ENCODE results near the gene TNNI2. TPM values are rescaled to one million over a fixed set of nuclear protein-coding genes. Genes with fewer than 3 reads are reported as not detected.

TNNI2 gene
- total RNA-seq = 1 to 10 TPM in 1 of 4 donors, not detected in 3; 1.0 TPM

DNA sequence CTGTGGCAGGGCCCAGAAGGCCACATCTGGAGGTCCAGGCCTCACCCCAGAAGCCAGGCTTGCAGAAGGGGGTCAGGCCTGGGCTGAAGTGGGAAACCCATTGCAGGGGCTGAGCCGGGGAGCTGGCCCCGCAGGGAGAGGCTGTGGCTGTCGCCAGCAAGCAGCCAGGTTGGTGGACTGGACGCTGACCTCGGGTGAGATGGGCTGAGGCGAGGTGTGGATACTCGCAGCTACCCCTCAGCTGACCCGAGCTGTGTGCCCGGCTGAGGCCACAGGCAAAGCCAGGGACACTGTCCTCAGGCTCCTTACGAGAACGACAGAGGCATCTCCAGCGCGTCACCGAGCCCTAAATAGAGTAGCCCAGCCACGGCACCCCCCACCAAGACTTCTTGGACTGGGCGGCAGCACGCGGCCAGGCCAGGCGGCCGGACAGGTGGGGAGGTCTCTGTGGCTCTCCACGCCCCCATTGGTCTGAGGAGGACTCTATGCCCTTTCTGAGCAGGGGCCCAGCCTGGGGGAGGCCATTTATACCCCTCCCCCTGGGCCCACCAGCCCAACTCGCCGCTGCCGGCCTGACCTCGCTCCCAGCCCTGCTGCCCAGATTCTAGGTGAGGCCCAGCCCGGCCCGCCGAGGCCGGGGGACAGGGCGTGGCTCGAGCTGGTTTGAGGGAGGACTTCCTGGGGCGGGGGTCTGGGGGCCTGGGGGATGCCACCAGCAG lies at the start of gene TNNI2:
Gene TNNI2 (plus strand): TSS at position 556 of the 719 bp plus-strand sequence. CDS start 716 bp downstream, outside the sequence.
- Histone ChIP-seq H3K4me1 (peaks cover 0 to 13% (median 0%) of the 10 kb centered on the region in 3 donors), H3K36me3 (no peaks in the 10 kb centered on the region), H3K9me3 (no peaks in the 10 kb centered on the region), H3K27ac (peak within 1 kb of the TSS in 1 of 4 donors; percentile 16), H3K4me3 (no peak within 1 kb of the TSS), H3K27me3 (peaks cover 10% of the 10 kb centered on the region)
- no peak for ATAC-seq
- TF ChIP-seq POLR2A (IDR thresholded peaks at IDR 0.05) (no peak), POLR2AphosphoS5 (IDR thresholded peaks at IDR 0.05) (no peak), EP300 (IDR thresholded peaks at IDR 0.05) (no peak)
- TF ChIP-seq, protein P1, sequence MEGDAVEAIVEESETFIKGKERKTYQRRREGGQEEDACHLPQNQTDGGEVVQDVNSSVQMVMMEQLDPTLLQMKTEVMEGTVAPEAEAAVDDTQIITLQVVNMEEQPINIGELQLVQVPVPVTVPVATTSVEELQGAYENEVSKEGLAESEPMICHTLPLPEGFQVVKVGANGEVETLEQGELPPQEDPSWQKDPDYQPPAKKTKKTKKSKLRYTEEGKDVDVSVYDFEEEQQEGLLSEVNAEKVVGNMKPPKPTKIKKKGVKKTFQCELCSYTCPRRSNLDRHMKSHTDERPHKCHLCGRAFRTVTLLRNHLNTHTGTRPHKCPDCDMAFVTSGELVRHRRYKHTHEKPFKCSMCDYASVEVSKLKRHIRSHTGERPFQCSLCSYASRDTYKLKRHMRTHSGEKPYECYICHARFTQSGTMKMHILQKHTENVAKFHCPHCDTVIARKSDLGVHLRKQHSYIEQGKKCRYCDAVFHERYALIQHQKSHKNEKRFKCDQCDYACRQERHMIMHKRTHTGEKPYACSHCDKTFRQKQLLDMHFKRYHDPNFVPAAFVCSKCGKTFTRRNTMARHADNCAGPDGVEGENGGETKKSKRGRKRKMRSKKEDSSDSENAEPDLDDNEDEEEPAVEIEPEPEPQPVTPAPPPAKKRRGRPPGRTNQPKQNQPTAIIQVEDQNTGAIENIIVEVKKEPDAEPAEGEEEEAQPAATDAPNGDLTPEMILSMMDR (IDR thresholded peaks at IDR 0.05) = no peak
- no CpG with 5 or more reads among the region's 32 CpGs for WGBS, 2 donors (ENCODE audit: low coverage in 1 of 2)

DNA sequence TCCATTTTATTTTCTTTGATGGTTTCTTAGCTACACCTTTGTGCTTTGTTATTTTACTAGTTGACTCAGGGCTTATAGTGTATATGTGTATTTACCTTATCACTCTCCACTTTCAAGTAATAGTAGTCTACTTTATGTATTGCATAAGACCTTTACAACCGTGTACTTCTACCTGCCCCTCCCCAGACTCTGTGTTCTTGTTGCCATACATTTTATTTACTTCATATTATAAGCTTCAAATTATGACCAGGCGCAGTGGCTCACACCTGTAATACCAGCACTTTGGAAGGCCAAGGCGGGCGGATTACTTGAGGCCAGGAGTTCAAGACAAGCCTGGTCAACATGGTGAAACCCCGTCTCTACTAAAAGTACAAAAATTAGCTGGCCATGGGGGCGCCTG lies 46.9 kb upstream of the TNNI2 start:
- Histone ChIP-seq H3K27me3 (peaks cover 41% of the 10 kb centered on the region), H3K4me1 (no peaks in the 10 kb centered on the region), H3K4me3 (no peak overlapping the region), H3K9me3 (no peaks in the 10 kb centered on the region), H3K36me3 (no peaks in the 10 kb centered on the region), H3K27ac (no peak overlapping the region)
- 71 to 97% methylated on average over 3 to 6 of the region's 6 CpGs for WGBS, 2 donors (ENCODE audit: low coverage in 1 of 2)
- no peak for ATAC-seq
- TF ChIP-seq POLR2A (IDR thresholded peaks at IDR 0.05) = no peak
- TF ChIP-seq EP300 (IDR thresholded peaks at IDR 0.05) = no peak
- no peak for TF ChIP-seq POLR2AphosphoS5 (IDR thresholded peaks at IDR 0.05)
- TF ChIP-seq, protein P1 (IDR thresholded peaks at IDR 0.05) = no peak

DNA sequence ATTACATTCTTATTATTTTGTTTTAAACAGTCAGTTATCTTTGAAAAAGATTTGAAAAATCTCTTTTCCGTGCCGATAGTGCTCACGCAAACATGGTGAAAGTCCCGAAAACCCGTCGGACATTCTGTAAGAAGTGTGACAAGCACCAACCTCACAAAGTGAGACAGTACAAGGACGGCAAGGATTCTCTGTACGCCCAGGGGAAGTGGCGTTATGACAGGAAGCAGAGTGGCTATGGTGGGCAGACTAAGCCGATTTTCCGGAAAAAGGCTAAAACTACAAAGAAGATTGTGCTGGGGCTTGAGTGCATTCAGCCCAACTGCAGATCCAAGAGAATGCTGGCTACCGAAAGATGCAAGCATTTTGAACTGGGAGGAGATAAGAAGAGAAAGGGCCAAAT lies 46.3 kb upstream of the TNNI2 start:
- Histone ChIP-seq H3K27ac (no peak overlapping the region), H3K36me3 (no peaks in the 10 kb centered on the region), H3K4me3 (no peak overlapping the region), H3K4me1 (no peaks in the 10 kb centered on the region), H3K9me3 (no peaks in the 10 kb centered on the region), H3K27me3 (peaks cover 46% of the 10 kb centered on the region)
- TF ChIP-seq POLR2AphosphoS5 (IDR thresholded peaks at IDR 0.05) (no peak), POLR2A (IDR thresholded peaks at IDR 0.05) (no peak), EP300 (IDR thresholded peaks at IDR 0.05) (no peak)
- TF ChIP-seq, protein P1 (IDR thresholded peaks at IDR 0.05) = no peak
- 65 to 73% methylated on average over 6 to 12 of the region's 12 CpGs for WGBS, 2 donors (ENCODE audit: low coverage in 1 of 2)
- no peak for ATAC-seq

DNA sequence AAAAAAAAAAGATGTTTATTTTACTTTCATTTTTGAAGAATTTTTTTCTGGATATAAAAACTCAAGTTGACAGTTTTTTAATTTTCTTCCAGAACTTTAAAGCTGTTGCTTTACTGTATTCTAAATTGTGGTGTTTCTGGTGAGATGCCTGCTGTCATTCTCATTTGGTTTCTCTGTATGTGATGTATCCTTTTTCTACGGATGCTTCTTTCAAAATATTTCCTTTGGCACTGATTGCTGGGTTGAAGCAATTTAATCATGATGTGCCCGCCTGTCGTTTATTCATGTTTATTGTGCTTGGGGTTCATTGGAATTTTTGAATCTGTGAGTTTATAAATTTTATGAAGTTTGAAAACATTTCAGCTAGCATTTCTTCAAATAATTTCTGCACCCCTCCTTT lies 45.7 kb upstream of the TNNI2 start:
- no peak for TF ChIP-seq POLR2A (IDR thresholded peaks at IDR 0.05)
- TF ChIP-seq, protein P1 (IDR thresholded peaks at IDR 0.05) = no peak
- TF ChIP-seq EP300 (IDR thresholded peaks at IDR 0.05) = no peak
- TF ChIP-seq POLR2AphosphoS5 (IDR thresholded peaks at IDR 0.05) = no peak
- Histone ChIP-seq H3K9me3 (no peaks in the 10 kb centered on the region), H3K27ac (no peak overlapping the region), H3K27me3 (peaks cover 52% of the 10 kb centered on the region), H3K4me1 (no peaks in the 10 kb centered on the region), H3K36me3 (no peaks in the 10 kb centered on the region), H3K4me3 (no peak overlapping the region)
- ATAC-seq = no peak
- 10 to 53% methylated on average over 3 of the region's 3 CpGs for WGBS, 2 donors (ENCODE audit: low coverage in 1 of 2)

DNA sequence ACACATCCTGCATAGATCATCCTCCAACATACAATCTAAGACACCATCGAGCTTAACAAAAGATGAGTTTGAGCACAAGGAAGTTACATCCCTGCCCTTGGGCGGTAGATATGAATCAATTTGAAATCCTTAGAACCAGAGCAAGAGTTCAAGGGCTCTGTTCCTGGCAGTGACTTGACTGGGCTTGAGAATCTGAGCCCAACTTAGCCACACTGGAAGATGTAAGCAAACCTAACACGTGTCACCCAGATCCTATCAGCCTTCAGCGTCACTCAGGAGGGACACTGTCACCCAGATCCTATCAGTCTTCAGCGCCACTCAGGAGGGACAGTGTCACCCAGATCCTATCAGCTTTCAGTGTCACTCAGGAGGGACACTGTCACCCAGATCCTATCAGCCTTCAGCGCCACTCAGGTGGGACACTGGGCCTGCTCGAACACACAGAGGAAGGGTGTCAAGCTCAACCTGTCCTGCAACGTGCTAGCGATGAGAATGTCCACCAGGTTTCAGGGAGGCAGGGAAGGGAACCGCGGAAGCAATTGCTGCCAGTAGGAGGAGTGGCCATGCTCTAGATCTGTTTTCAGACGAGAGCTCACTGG lies 42.3 kb upstream of the TNNI2 start:
- peaks cover 81% of the 10 kb centered on the region for H3K27me3 ChIP-seq
- WGBS, 2 donors (ENCODE audit: low coverage in 1 of 2) = 33 to 52% methylated on average over 4 to 5 of the region's 12 CpGs
- no peaks in the 10 kb centered on the region for H3K4me1 ChIP-seq
- H3K27ac ChIP-seq = no peak overlapping the region
- H3K9me3 ChIP-seq = no peaks in the 10 kb centered on the region
- H3K4me3 ChIP-seq = no peak overlapping the region
- ATAC-seq = no peak
- no peak for TF ChIP-seq POLR2A (IDR thresholded peaks at IDR 0.05)
- TF ChIP-seq POLR2AphosphoS5 (IDR thresholded peaks at IDR 0.05) = no peak
- TF ChIP-seq, protein P1 (IDR thresholded peaks at IDR 0.05) = no peak
- no peaks in the 10 kb centered on the region for H3K36me3 ChIP-seq

Measured in gastroesophageal sphincter (tissue), 4 donors.